ENCODE measurements around the gene FYN.
"Not testable (repeated sequence)": the region's sequence is repeated elsewhere in the genome, so short reads cannot be mapped to it uniquely, and the experiment has no call there.

The FYN gene

GRCh38 chr6:111648100-111648499 is 225.2 kb downstream of the FYN start:
- no peak for DNase-seq

DNA sequence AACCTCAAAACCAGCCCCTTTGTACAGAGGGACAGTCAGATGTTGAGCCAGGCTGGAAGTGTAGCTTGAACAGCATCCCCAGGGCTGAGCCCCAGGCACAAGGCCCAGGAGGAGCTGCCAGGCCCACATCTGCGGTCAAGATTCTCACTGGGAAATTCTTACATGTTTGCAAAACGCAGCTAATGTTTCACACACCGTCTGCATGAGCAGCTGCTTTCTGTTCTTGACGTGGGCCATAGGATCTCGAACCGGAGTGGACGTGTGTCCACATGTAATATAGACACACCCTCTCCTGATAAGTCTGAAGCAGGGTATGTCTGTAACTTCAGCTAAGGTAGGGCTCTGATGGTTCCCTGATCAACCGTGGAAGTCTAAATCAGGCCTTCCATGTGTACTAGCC is 226.3 kb downstream of the FYN start:
- no peak for DNase-seq

GRCh38 chr6:111646034-111646433 is 227.2 kb downstream of the FYN start:
- no peak for DNase-seq

GRCh38 chr6:111644893-111645430 is 228.3 kb downstream of the FYN start:
- DNase-seq: no peak

GRCh38 chr6:111642463-111643158 is 230.6 kb downstream of the FYN start:
- DNase-seq: peak; percentile 53

DNA sequence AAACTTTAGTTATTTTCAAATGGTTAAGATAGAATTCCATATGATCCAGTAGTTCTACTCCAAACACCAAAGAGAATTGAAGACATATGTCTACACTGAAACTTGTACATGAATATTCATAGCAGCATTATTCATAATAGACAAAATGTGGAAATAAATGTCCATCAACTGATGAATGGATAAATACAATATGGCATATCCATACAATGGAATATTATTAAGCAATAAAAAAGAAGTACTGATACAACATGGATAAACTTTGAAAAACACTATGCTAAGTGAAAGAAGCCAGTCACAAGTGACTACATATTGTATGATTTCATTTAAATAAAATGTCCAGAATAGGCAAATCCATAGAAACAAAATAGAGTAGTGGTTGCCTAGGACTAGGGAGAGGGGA is 234.0 kb downstream of the FYN start:
- DNase-seq: no peak

GRCh38 chr6:111634981-111635380 is 238.3 kb downstream of the FYN start:
- not testable (repeated sequence) for DNase-seq

- no peak for DNase-seq
Observed at GRCh38 chr6:111633822-111634221, 239.4 kb downstream of the FYN start.

DNA sequence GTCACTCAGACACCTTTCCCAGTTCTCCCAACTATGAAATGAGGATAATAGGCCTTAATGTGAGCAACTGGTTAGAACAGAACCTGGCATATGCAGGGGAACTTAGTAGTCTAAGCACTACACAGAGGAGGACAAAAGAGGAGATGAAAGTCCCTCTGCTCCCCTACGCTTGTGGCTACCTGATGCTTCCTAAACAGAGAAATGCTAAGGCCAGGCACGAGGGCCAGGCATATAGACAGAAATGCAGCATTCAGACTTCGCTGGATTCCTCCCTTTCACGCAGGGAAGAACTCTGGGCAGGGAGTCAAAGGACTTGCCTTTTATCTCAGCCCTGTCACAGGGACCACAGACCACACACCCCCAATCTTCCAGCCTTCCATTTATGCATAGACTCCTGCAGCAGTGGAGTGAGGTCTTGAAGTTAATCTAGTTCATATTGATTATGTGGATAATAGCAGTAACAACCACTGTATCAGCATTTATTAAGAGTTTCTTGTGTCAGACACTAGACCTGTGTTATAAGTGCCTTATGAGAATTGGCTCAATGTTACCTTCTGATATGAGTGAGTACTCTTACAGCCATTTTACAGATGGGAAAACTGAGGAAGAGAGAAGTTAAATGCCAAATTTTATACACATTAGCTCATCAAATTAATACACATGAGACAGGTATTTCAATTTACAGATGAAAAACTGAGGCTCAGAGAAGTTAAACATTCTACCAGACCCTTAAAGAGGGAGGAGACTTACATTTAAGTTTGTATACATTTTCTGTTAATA is 240.6 kb downstream of the FYN start:
- DNase-seq: no peak

DNA sequence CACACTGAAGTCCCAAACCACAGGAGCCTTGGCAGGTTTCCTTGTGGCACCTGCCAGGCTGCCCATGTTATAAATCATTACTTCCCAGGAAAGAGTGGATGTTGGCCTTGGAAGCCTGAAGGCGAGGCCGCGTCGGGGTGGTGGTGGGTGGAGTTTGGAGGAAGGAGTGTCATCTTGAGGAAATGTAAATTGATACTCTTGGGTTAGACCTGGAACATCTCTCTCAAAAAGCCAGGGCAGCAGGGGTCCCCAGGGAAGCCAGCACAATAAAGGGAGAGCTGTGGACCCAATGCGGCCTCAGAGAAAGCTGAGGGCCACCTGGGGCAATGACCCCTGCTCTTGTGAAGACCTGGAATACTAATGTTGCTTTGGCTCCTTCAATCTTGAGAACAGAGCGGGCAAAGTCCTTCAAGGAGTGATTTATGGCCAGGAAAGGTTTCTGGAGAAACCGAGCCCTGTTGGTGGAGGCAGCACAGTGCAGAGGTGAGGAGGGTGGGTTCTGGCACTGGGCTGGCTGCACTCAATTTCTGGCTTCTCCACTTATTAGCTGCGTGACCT is 241.3 kb downstream of the FYN start:
- no peak for DNase-seq

DNA sequence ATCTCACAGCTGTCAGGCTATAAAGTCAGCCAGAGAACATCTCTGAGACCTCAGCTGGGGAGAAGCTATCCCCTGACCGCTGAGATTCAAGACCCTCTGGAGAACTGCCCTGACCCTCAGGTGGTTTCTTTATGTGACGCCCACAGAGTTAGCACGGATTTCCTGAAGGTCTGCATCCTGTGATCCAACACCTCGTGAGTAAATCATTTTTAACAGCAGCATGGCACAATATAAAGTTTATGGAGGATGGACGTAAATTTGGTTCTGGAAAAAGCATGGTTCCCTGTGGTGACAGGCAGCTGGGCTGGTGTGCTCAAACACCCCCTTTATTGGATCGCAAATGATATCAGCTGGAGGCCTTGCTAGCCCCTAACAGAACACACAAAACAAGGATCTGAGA is 242.2 kb downstream of the FYN start:
- DNase-seq: no peak

GRCh38 chr6:111628142-111628850 is 245.0 kb downstream of the FYN start:
- no peak for DNase-seq

- no peak for DNase-seq
Observed at GRCh38 chr6:111626441-111626840, 246.8 kb downstream of the FYN start.

- peak; percentile 78 for DNase-seq
Observed at GRCh38 chr6:111625461-111626391, 247.5 kb downstream of the FYN start.

DNA sequence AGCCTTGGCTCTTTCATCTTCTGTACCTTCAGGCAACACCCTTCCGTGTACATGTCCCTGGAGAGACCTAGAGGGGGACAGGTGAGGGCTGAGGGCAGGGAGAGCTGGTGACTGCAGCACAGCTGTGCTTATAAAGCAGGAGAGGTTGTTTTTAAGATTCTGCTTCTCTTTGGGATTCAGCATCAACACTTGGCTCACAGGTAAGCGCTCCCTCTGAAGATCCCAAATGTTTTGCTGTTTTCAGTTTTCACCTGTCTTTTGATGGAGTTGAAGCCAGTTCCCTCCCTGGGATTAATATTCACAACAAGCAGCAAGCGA is 248.2 kb downstream of the FYN start:
- no peak for DNase-seq

DNA sequence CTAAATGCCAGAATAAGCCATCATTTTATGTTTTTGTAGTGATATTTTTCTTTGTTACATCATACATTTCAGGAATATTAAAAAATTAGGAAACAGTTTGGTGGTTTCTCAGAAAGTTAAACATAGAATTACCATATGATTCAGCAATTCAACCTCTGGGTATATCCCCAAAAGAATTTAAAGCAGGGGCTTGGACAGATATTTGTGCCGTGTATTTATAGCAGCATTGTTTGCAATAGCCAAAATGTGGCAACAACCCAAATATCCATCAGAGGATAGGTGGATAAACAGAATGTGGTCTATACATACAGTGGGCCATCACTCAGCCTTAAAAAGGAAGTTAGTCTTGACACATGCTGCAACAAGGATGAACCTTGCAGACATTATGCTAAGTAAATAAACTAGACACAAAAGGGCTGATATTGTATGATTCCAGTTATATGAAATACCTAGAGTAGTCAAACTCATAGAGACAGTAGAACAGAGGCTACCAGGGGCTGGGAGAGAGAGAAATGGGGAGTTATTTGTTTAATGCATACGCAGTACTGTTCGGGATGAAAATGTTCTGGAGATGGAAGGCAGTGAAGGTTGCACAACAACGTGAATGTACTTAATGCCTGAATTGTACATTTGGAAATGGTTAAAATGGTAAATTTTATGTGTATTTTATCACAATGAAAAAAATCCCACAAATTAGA is 248.7 kb downstream of the FYN start:
- no peak for DNase-seq

GRCh38 chr6:111623046-111623718 is 250.1 kb downstream of the FYN start:
- DNase-seq: no peak

- no peak for DNase-seq
Observed at GRCh38 chr6:111620169-111620568, 253.1 kb downstream of the FYN start.

DNA sequence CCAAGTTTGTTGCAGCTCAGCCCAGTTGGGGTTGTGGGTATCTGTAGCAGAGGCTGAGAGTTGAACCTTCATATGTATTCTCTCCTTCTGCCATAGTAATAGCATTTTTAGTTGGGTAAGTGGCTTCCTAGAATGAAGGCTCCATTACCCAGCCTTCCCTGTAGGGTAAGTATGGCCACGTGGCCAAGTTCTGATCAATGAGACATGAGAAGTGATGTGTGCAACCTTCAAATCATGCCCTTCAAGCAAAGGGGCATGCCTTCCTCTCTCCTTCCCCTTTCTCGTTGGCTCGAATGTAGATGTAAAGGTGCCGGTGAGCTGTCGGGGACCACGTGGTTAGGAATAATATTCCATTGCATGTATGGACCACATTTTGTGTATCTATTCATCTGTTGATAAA is 254.8 kb downstream of the FYN start:
- no peak for DNase-seq

DNA sequence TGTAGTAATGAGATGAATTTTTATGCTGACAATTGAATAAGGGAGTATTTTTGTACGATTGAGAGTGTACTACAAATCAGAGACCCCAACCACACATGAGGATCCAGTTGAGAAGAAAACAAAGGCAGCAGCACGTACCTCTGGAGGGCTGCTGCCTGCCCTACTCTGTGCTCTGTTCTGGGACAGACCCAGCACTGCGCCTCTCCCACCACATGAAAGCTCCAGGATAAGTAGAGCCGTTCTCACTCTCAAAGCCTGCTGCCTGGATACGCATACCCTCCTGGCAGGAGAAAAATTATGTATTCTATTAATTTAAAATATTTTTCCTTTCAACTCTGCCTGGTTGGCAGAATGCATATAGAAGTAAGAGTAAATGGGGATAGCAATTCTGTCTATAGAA is 256.1 kb downstream of the FYN start:
- no peak for DNase-seq
